A673 (cell line): ENCODE results near the gene EFL1. TPM values are rescaled to one million over a fixed set of nuclear protein-coding genes. Genes with fewer than 3 reads are reported as not detected.

Source experiments
- BruUV-seq: library from RNA; stranded (reverse); fragments of 400-500 nt; replicated peaks from 2 replicates; lab custom pipeline; 2021; lab: Mats Ljungman, UMichigan
- CTCF ChIA-PET: fragments of 300-600 bp; sonication (Branson Sonifier 250); formaldehyde crosslinking; loops from one replicate; lab custom pipeline; 2022; ENCODE audit warnings: antibody characterized with exemption; lab: Charles Lee
- POLR2A ChIA-PET: fragments of 300-600 bp; sonication (Branson Sonifier 250); formaldehyde crosslinking; loops from one replicate; lab custom pipeline; 2022; ENCODE audit warnings: antibody characterized with exemption; ENCODE audit not compliant: low non-redundant PET; lab: Charles Lee
- DNase-seq: peaks from one replicate; pipeline ENCODE4 v3.0.0-alpha.2; 2015; ENCODE audit warnings: low spot score
- H3K27ac ChIP-seq: fragments of 200-600 bp; sonication (generic); 2 replicates; pipeline ENCODE4 v1.5.1; 2016; ENCODE audit warnings: mixed run types, low read depth, mild to moderate bottlenecking, mixed read lengths, antibody characterized with exemption, low read length; ENCODE audit not compliant: poor library complexity, severe bottlenecking
- H3K27me3 ChIP-seq: fragments of 200-600 bp; sonication (generic); replicated peaks from 2 replicates; pipeline ENCODE4 v1.6.1; 2017; ENCODE audit warnings: mixed run types, low read depth, mild to moderate bottlenecking, mixed read lengths, antibody characterized with exemption, low read length; ENCODE audit not compliant: insufficient read depth, poor library complexity
- H3K36me3 ChIP-seq: fragments of 200-600 bp; sonication (generic); 2 replicates; pipeline ENCODE4 v1.6.1; 2016; ENCODE audit warnings: mixed run types, mild to moderate bottlenecking, mixed read lengths, antibody characterized with exemption, low read length; ENCODE audit not compliant: insufficient read depth, poor library complexity, severe bottlenecking
- H3K4me1 ChIP-seq: fragments of 200-600 bp; sonication (generic); 2 replicates; pipeline ENCODE4 v1.6.1; 2017; ENCODE audit warnings: mixed run types, mild to moderate bottlenecking, mixed read lengths, antibody characterized with exemption, low read length; ENCODE audit not compliant: insufficient read depth, poor library complexity, severe bottlenecking
- H3K4me3 ChIP-seq: fragments of 200-600 bp; sonication (generic); 2 replicates; pipeline ENCODE4 v1.5.1; 2016; ENCODE audit warnings: low read depth, mixed run types, mild to moderate bottlenecking, mixed read lengths, low read length; ENCODE audit not compliant: poor library complexity, severe bottlenecking
- H3K9me3 ChIP-seq: fragments of 200-600 bp; sonication (generic); 2 replicates; pipeline ENCODE4 v1.6.1; 2016; ENCODE audit warnings: mixed run types, low read depth, mild to moderate bottlenecking, mixed read lengths, antibody characterized with exemption, low read length; ENCODE audit not compliant: poor library complexity, severe bottlenecking
- CTCF ChIP-seq: fragments of 300-800, 200-600 bp; sonication (generic); conservative IDR thresholded peaks from 2 replicates; pipeline ENCODE4 v1.5.1; 2017; ENCODE audit warnings: low read depth, mild to moderate bottlenecking, antibody characterized with exemption, low read length, moderate library complexity, mixed read lengths
- EZH2 ChIP-seq: fragments of 200-600 bp; sonication (generic); IDR thresholded peaks from 2 replicates; pipeline ENCODE4 v1.6.1; 2017; ENCODE audit warnings: borderline replicate concordance, low read depth, mild to moderate bottlenecking, mixed read lengths, antibody characterized with exemption, low read length; ENCODE audit not compliant: poor library complexity, severe bottlenecking
- intact Hi-C: fragments of 100-400 bp; cut with micrococcal nuclease; formaldehyde crosslinking; loops from one replicate; pipeline ENCODE4 v1.10.0; 2022; ENCODE audit not compliant: unreplicated experiment
- total RNA-seq: library from RNA; stranded (reverse); gene quantifications from 2 replicates; pipeline ENCODE4 v1.2.3, GENCODE V29; 2021

Gene EFL1
- total RNA-seq, 1 experiment from 2014 or later = 26.1 TPM

DNA sequence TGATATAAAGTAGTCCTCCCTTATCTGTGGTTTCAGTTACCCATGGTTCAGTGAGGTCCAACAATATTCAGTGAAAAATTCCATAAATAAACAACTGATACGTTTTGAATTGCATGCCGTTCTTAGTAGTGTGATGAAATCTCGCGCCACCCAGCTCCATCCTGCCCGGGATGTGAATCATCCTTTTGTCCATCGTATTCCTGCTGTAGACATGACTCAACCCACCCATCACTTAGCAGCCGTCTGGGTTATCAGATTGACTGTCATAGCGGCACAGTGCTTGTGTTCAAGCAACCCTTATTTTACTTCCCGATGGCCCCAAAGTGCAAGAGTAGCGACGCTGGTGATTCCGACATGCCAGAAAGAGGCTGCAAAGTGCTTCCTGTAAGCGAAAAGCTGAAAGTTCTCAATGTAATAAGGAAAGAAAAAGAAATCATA is 168.7 kb downstream of the EFL1 start:
- no peaks in the 10 kb centered on the region for H3K9me3 ChIP-seq
- no peaks in the 10 kb centered on the region for H3K36me3 ChIP-seq
- H3K27me3 ChIP-seq = no peaks in the 10 kb centered on the region
- no peak overlapping the region for H3K27ac ChIP-seq
- BruUV-seq = no TSS peak
- TF ChIP-seq EZH2 = no peak
- TF ChIP-seq CTCF = no peak
- ChIA-PET POLR2A (no interaction called here), CTCF (interaction anchor here (0.5 kb wide), 1 partner anchor 13 kb away, joined by 6 read pairs; no protein-coding TSS in a partner anchor)
- no peaks in the 10 kb centered on the region for H3K4me1 ChIP-seq
- no peak overlapping the region for H3K4me3 ChIP-seq
- intact Hi-C loops = no loop called here
- peak; percentile 18 for DNase-seq

GRCh38 chr15:82093325-82093724 is 169.2 kb downstream of the EFL1 start:
- Histone ChIP-seq H3K9me3 (no peaks in the 10 kb centered on the region), H3K4me1 (no peaks in the 10 kb centered on the region), H3K27ac (no peak overlapping the region), H3K36me3 (no peaks in the 10 kb centered on the region), H3K4me3 (no peak overlapping the region), H3K27me3 (no peaks in the 10 kb centered on the region)
- no TSS peak for BruUV-seq
- TF ChIP-seq CTCF = no peak
- TF ChIP-seq EZH2 = no peak
- no peak for DNase-seq
- CTCF ChIA-PET = interaction anchor here (0.5 kb wide), 1 partner anchor 14 kb away, joined by 6 read pairs; no protein-coding TSS in a partner anchor
- intact Hi-C loops = no loop called here
- POLR2A ChIA-PET = no interaction called here

GRCh38 chr15:82091636-82092140 is 170.8 kb downstream of the EFL1 start:
- ChIA-PET POLR2A (interaction anchor here (0.5 kb wide), 1 partner anchor 13 kb away, joined by 7 read pairs; no protein-coding TSS in a partner anchor), CTCF (no interaction called here)
- Histone ChIP-seq H3K4me1 (no peaks in the 10 kb centered on the region), H3K27me3 (no peaks in the 10 kb centered on the region), H3K36me3 (no peaks in the 10 kb centered on the region), H3K4me3 (no peak overlapping the region), H3K9me3 (no peaks in the 10 kb centered on the region), H3K27ac (no peak overlapping the region)
- DNase-seq = no peak
- intact Hi-C loops = no loop called here
- no TSS peak for BruUV-seq
- TF ChIP-seq EZH2 = no peak
- TF ChIP-seq CTCF = no peak
